Right atrium auricular region (tissue), 2 donors: ENCODE data around the gene HCFC1R1. TPM values are rescaled to one million over a fixed set of nuclear protein-coding genes. Genes with fewer than 3 reads are reported as not detected.

Source experiments
- DNase-seq: peaks from one replicate; pipeline ENCODE4 v3.0.0-alpha.2; 2019; ENCODE audit warnings: low spot score
- H3K27ac ChIP-seq, 2 donors: fragments of 200-600 bp; sonication (generic); 1 replicate in 1 of 2; 2 replicates in 1 of 2; pipeline ENCODE4 v1.5.1; 2016 to 2019
- H3K27me3 ChIP-seq, 2 donors: fragments of 200-600 bp; sonication (generic); one replicate each; pipeline versions ENCODE4 v1.5.1 to v1.6.0; 2017 to 2019
- H3K36me3 ChIP-seq: fragments of 200-600 bp; sonication (generic); one replicate; pipeline ENCODE4 v1.5.1; 2016
- H3K4me1 ChIP-seq, 2 donors: fragments of 200-600 bp; sonication (generic); one replicate each; pipeline versions ENCODE4 v1.5.1 to v1.6.0; 2017 to 2019
- H3K4me3 ChIP-seq, 2 donors: fragments of 200-600 bp; sonication (generic); 1 replicate in 1 of 2; 2 replicates in 1 of 2; pipeline ENCODE4 v1.5.1; 2017 to 2019; ENCODE audit warnings: mild to moderate bottlenecking in 1 of 2, moderate library complexity in 1 of 2
- H3K9me3 ChIP-seq, 2 donors: fragments of 200-600 bp; sonication (generic); one replicate each; pipeline ENCODE4 v1.5.1; 2019
- CTCF ChIP-seq, 2 donors: fragments of 200-600 bp; sonication (generic); IDR thresholded peaks; one replicate each; pipeline ENCODE4 v1.5.1; 2019; ENCODE audit warnings: antibody characterized with exemption in 2 of 2
- total RNA-seq, 2 donors: library from RNA; depleted of rRNA; stranded (reverse); fragments of >200 nt; gene quantifications; one replicate each; pipeline ENCODE4 v1.1.0, GENCODE V29; 2016

The HCFC1R1 gene
- total RNA-seq, 2 donors from 2014 or later, result 22.5 to 33.1 TPM

GRCh38 chr16:3026609-3027488 is 3.1 kb upstream of the HCFC1R1 start:
- TF ChIP-seq CTCF (IDR thresholded peaks at IDR 0.05), result no peak
- Histone ChIP-seq H3K36me3 (peaks cover 13% of the 10 kb centered on the region), H3K27ac (no peak overlapping the region), H3K27me3 (peaks cover 4 to 7% of the 10 kb centered on the region in 2 donors), H3K9me3 (no peaks in the 10 kb centered on the region), H3K4me3 (no peak overlapping the region), H3K4me1 (peaks cover 0 to 43% of the 10 kb centered on the region in 2 donors)
- no peak for DNase-seq

GRCh38 chr16:3026003-3026378 is 2.2 kb upstream of the HCFC1R1 start:
- no peak overlapping the region for H3K27ac ChIP-seq
- peaks cover 13% of the 10 kb centered on the region for H3K36me3 ChIP-seq
- H3K9me3 ChIP-seq, result no peaks in the 10 kb centered on the region
- no peak overlapping the region for H3K4me3 ChIP-seq
- no peak for DNase-seq
- H3K27me3 ChIP-seq, result peaks cover 4 to 7% of the 10 kb centered on the region in 2 donors
- no peak for TF ChIP-seq CTCF (IDR thresholded peaks at IDR 0.05)
- peaks cover 0 to 52% of the 10 kb centered on the region in 2 donors for H3K4me1 ChIP-seq

- DNase-seq, result no peak
- Histone ChIP-seq H3K9me3 (no peaks in the 10 kb centered on the region), H3K36me3 (peaks cover 13% of the 10 kb centered on the region), H3K27ac (no peak overlapping the region), H3K4me1 (peaks cover 0 to 57% of the 10 kb centered on the region in 2 donors), H3K4me3 (no peak overlapping the region), H3K27me3 (peaks cover 3 to 4% of the 10 kb centered on the region in 2 donors)
- no peak for TF ChIP-seq CTCF (IDR thresholded peaks at IDR 0.05)
Measured at GRCh38 chr16:3025032-3026002, 1.6 kb upstream of the HCFC1R1 start.

GRCh38 chr16:3023415-3023668 is 400 bp downstream of the HCFC1R1 start:
- peaks cover 0 to 51% of the 10 kb centered on the region in 2 donors for H3K4me1 ChIP-seq
- peaks cover 0 to 2% of the 10 kb centered on the region in 2 donors for H3K27me3 ChIP-seq
- peak overlapping the region; percentile 95 to 99 for H3K27ac ChIP-seq
- no peaks in the 10 kb centered on the region for H3K9me3 ChIP-seq
- peak overlapping the region; percentile 46 to 74 for H3K4me3 ChIP-seq
- no peak for TF ChIP-seq CTCF (IDR thresholded peaks at IDR 0.05)
- H3K36me3 ChIP-seq, result peaks cover 13% of the 10 kb centered on the region
- no peak for DNase-seq

- no peaks in the 10 kb centered on the region for H3K9me3 ChIP-seq
- H3K36me3 ChIP-seq, result peaks cover 13% of the 10 kb centered on the region
- no peak for TF ChIP-seq CTCF (IDR thresholded peaks at IDR 0.05)
- peaks cover 0 to 7% of the 10 kb centered on the region in 2 donors for H3K27me3 ChIP-seq
- peaks cover 0 to 54% of the 10 kb centered on the region in 2 donors for H3K4me1 ChIP-seq
- no peak for DNase-seq
- H3K27ac ChIP-seq, result peak overlapping the region; percentile 95 to 99
- H3K4me3 ChIP-seq, result peak overlapping the region; percentile 46 to 74
Measured at GRCh38 chr16:3022684-3023414, 893 bp downstream of the HCFC1R1 start.
